Keratinocyte (primary cell): Measurements from ENCODE around the gene SPG7. TPM values are rescaled to one million over a fixed set of nuclear protein-coding genes. Genes with fewer than 3 reads are reported as not detected.

ENCODE experiments used
- DNase-seq: peaks from one replicate; pipeline ENCODE4 v3.0.0-alpha.2; 2011; ENCODE audit warnings: low read depth, missing footprints, low spot score
- FAIRE-seq: peaks from 2 replicates; lab custom pipeline; 2011; peaks lifted over from hg19 to GRCh38; lab: Jason Lieb, UNC
- H2AFZ ChIP-seq: 2 replicates; pipeline ENCODE4 v1.6.0; 2012; ENCODE audit warnings: low read length, control low read depth, inconsistent platforms; ENCODE audit not compliant: control insufficient read depth
- H3K27ac ChIP-seq: 2 replicates; pipeline ENCODE4 v1.5.1; 2011; ENCODE audit warnings: low read length; ENCODE audit not compliant: control insufficient read depth, insufficient read depth
- H3K27me3 ChIP-seq: 3 replicates; pipeline ENCODE4 v1.6.0; 2011; ENCODE audit warnings: low read length; ENCODE audit not compliant: control insufficient read depth, insufficient read depth; ENCODE audit errors: extremely low read depth
- H3K36me3 ChIP-seq, 2 experiments: 2 replicates in 1 of 2; 3 replicates in 1 of 2; pipeline ENCODE4 v1.5.1; 2011; ENCODE audit warnings: low read length in 2 of 2, mild to moderate bottlenecking in 1 of 2; ENCODE audit not compliant: control insufficient read depth in 2 of 2, insufficient read depth in 2 of 2; ENCODE audit errors: extremely low read depth in 1 of 2
- H3K4me1 ChIP-seq: 3 replicates; pipeline ENCODE4 v1.5.1; 2011; ENCODE audit warnings: low read length; ENCODE audit not compliant: control insufficient read depth, insufficient read depth; ENCODE audit errors: extremely low read depth
- H3K4me2 ChIP-seq: 3 replicates; pipeline ENCODE4 v1.6.0; 2011; ENCODE audit warnings: low read depth, low read length; ENCODE audit not compliant: control insufficient read depth, insufficient read depth; ENCODE audit errors: extremely low read depth
- H3K4me3 ChIP-seq, 3 experiments: fragments of 200-600 bp in 1 of 3; sonication (generic) in 1 of 3; 2 replicates in 2 of 3; 3 replicates in 1 of 3; pipeline ENCODE4 v1.5.1; 2011 to 2016; ENCODE audit warnings: low read length in 3 of 3, mild to moderate bottlenecking in 3 of 3, control low read depth in 2 of 3, inconsistent platforms in 1 of 3, low read depth in 1 of 3, mixed read lengths in 1 of 3, mixed run types in 1 of 3, moderate library complexity in 1 of 3; ENCODE audit not compliant: control insufficient read depth in 2 of 3, insufficient read depth in 2 of 3; ENCODE audit errors: extremely low read depth in 1 of 3
- H3K79me2 ChIP-seq: 2 replicates; pipeline ENCODE4 v1.6.0; 2012; ENCODE audit warnings: low read length; ENCODE audit not compliant: control insufficient read depth, insufficient read depth
- H3K9ac ChIP-seq: 3 replicates; pipeline ENCODE4 v1.6.0; 2011; ENCODE audit warnings: low read length; ENCODE audit not compliant: control insufficient read depth, insufficient read depth; ENCODE audit errors: extremely low read depth
- H3K9me1 ChIP-seq: 3 replicates; pipeline ENCODE4 v1.6.0; 2011; ENCODE audit warnings: low read length; ENCODE audit not compliant: control insufficient read depth, insufficient read depth; ENCODE audit errors: extremely low read depth
- H3K9me3 ChIP-seq: 2 replicates; pipeline ENCODE4 v1.5.1; 2012; ENCODE audit warnings: low read depth, low read length; ENCODE audit not compliant: control insufficient read depth
- H4K20me1 ChIP-seq: 3 replicates; pipeline ENCODE4 v1.6.0; 2011; ENCODE audit warnings: low read length; ENCODE audit not compliant: control insufficient read depth, insufficient read depth; ENCODE audit errors: extremely low read depth
- EZH2 ChIP-seq: IDR thresholded peaks from one replicate; pipeline ENCODE4 v1.6.1; 2012; ENCODE audit warnings: inconsistent platforms, mild to moderate bottlenecking, low read length, moderate library complexity
- dilution Hi-C: fragments of 300-500 bp; cut with MboI; formaldehyde crosslinking; loops from one replicate; pipeline ENCODE4 v1.7.0; 2020; ENCODE audit warnings: low sequenced_read_pairs; ENCODE audit not compliant: extremely low pct_ligation_motif_present
- polyA plus RNA-seq, 5 experiments: library from polyadenylated mRNA; depleted of rRNA in 3 of 5; stranded (reverse) in 3 of 5; stranded (forward) in 1 of 5; unstranded in 1 of 5; fragments of >200 nt; gene quantifications; 1 replicate in 1 of 5; 2 replicates in 3 of 5; 3 replicates in 1 of 5; pipeline versions ENCODE4 v1.2.1 to v1.2.3, GENCODE V29; 2011 to 2012; ENCODE audit warnings: missing spikeins in 2 of 5, low read depth in 1 of 5, low replicate concordance in 1 of 5
- TF ChIP-seq, protein P1 (sequence below), 3 experiments: IDR thresholded peaks in 1 of 3; conservative IDR thresholded peaks in 1 of 3; optimal IDR thresholded peaks in 1 of 3; 2 replicates in 2 of 3; 3 replicates in 1 of 3; pipeline versions ENCODE3 to v1.5.1; 2011; ENCODE audit warnings: low read length in 3 of 3, mild to moderate bottlenecking in 3 of 3, moderate library complexity in 2 of 3, control low read depth in 1 of 3, inconsistent platforms in 1 of 3; ENCODE audit not compliant: insufficient read depth in 2 of 3; ENCODE audit errors: extremely low read depth in 1 of 3

SPG7 gene
- polyA plus RNA-seq, 1 donor (not counting 4 experiments of a cell fraction or from before 2014, with no cell fraction given) = 45.2 TPM

DNA sequence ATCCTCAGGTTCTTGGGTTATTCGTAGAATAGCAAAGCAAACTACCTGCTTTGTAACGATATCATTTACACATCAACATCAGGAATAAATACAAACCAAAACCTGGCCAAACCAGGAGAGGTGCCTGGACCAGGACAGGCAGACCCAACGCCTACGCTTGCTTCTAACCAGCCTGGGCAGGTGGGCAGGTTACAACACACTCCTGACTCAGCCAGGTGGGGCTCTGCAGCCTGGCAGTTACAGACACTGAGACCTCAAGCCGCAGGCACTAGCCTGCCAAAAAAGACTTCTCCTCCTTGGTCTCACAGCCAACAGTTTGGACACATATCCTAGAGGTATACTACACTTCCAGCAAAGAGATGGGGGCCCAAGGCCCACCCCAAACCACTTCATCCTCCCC lies 31.8 kb upstream of the SPG7 start:
- Histone ChIP-seq H3K9ac (peak overlapping the region; percentile 75), H3K4me2 (peak overlapping the region; percentile 84), H3K36me3 (peaks cover 0 to 21% of the 10 kb centered on the region in 2 experiments), H2AFZ (no peak overlapping the region), H3K27ac (peak overlapping the region; percentile 96), H3K4me1 (peaks cover 84% of the 10 kb centered on the region), H3K9me3 (no peaks in the 10 kb centered on the region), H3K9me1 (peaks cover 18% of the 10 kb centered on the region), H3K4me3 (peak overlapping the region in 2 of 3 experiments; percentile 29 to 56), H4K20me1 (peaks cover 74% of the 10 kb centered on the region), H3K27me3 (no peaks in the 10 kb centered on the region), H3K79me2 (peaks cover 87% of the 10 kb centered on the region)
- TF ChIP-seq, protein P1, sequence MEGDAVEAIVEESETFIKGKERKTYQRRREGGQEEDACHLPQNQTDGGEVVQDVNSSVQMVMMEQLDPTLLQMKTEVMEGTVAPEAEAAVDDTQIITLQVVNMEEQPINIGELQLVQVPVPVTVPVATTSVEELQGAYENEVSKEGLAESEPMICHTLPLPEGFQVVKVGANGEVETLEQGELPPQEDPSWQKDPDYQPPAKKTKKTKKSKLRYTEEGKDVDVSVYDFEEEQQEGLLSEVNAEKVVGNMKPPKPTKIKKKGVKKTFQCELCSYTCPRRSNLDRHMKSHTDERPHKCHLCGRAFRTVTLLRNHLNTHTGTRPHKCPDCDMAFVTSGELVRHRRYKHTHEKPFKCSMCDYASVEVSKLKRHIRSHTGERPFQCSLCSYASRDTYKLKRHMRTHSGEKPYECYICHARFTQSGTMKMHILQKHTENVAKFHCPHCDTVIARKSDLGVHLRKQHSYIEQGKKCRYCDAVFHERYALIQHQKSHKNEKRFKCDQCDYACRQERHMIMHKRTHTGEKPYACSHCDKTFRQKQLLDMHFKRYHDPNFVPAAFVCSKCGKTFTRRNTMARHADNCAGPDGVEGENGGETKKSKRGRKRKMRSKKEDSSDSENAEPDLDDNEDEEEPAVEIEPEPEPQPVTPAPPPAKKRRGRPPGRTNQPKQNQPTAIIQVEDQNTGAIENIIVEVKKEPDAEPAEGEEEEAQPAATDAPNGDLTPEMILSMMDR (optimal IDR thresholded peaks at IDR 0.05 in 1 of 3, IDR thresholded peaks at IDR 0.05 in 1 of 3, conservative IDR thresholded peaks at IDR 0.05 in 1 of 3; ENCODE audit: extremely low read depth in 1 of 3, insufficient read depth in 2 of 3, low read length in 3 of 3) = no peak
- TF ChIP-seq EZH2 = no peak
- FAIRE-seq (peak; percentile 95), DNase-seq (no peak)
- dilution Hi-C loops = no loop called here

DNA sequence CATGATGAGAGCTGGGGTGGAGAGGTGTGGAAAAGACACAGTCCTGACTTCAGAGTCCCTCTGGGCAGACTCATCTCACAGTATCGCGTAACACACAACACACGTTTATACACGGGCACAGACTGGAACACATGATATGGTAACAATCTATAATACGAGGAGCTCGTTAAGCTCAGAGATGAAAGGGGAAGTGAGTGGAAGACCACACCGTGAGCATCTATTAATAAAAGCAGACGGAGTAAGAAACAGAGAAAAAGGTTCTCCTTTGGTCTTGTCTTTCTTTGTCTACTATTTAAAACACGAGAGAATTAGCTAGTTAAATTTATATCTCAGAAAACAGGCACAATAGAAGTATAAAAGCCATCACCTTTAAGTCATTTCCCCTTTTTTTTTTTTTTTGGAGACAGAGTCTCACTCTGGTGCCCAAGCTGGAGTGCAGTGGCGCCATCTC lies 31.4 kb upstream of the SPG7 start:
- H3K79me2 ChIP-seq = peaks cover 88% of the 10 kb centered on the region
- H3K9ac ChIP-seq = peak overlapping the region; percentile 75
- no peaks in the 10 kb centered on the region for H3K9me3 ChIP-seq
- H3K36me3 ChIP-seq = peaks cover 0 to 21% of the 10 kb centered on the region in 2 experiments
- H3K9me1 ChIP-seq = peaks cover 18% of the 10 kb centered on the region
- H3K4me2 ChIP-seq = peak overlapping the region; percentile 84
- peaks cover 84% of the 10 kb centered on the region for H3K4me1 ChIP-seq
- peaks cover 74% of the 10 kb centered on the region for H4K20me1 ChIP-seq
- DNase-seq = no peak
- TF ChIP-seq, protein P1 (optimal IDR thresholded peaks at IDR 0.05 in 1 of 3, IDR thresholded peaks at IDR 0.05 in 1 of 3, conservative IDR thresholded peaks at IDR 0.05 in 1 of 3; ENCODE audit: extremely low read depth in 1 of 3, insufficient read depth in 2 of 3, low read length in 3 of 3) = no peak
- no peak for TF ChIP-seq EZH2
- peak overlapping the region; percentile 96 for H3K27ac ChIP-seq
- FAIRE-seq = no peak
- peak overlapping the region in 2 of 3 experiments; percentile 29 to 56 for H3K4me3 ChIP-seq
- no peak overlapping the region for H2AFZ ChIP-seq
- no peaks in the 10 kb centered on the region for H3K27me3 ChIP-seq
- dilution Hi-C loops = no loop called here
